GM21515 (cell line): Measurements from ENCODE around the gene MOB3A.

ENCODE experiments used
- ATAC-seq: cut with Tn5 transposase; IDR thresholded peaks from one replicate; pipeline ENCODE4 v1.9.1; 2021; ENCODE audit not compliant: unreplicated experiment

MOB3A gene

DNA sequence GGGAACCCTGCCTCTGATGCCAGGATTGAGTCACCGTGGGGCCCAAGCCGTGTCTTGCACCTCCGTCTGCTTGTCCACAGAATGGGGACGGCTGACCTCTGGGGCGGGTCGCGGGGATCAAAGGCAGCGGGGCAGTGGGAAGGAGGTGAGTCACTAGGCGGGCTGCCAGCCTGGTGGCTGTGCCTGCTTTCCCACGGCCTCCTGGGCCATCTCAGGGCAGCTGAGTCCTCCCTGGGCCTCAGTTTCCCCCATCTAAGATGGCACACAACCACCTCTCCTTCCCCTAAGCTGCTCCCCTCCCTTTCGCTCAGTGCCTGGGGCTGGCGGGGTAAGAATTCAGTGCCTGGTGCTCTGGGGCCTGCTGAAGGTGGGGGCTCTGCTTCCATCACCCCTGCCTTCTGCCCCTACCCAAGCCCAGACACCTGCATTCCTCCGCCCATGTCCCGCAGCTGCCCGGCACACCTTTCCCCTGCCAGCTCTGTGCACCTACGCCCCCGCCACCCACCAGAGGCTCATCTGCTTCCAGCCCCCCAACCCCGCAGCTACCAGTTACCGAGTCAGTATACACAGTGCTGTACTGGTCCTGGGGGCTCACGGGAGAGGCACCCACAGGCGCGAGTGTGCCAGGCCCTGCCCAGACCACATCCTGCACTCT, 48.5 kb downstream of the MOB3A start:
- ATAC-seq: no peak

DNA sequence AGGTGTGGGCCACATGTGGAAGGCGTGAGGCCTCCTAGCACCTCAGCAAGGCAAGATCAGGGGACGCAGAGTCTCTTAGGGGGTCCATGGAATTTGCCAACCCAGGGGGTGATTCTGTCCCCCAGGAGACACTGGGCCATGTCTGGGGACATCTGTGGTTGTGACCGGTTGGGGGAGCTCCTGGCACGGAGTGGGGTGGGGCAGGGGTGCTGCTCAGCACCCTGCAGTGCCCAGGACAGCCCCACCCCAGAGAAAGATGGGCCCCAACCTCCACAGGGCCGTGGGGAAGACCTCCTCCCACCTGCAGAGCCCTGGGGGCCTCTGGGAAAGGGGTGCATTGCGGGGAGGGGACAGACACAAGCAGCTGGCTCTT, 49.1 kb downstream of the MOB3A start:
- no peak for ATAC-seq

DNA sequence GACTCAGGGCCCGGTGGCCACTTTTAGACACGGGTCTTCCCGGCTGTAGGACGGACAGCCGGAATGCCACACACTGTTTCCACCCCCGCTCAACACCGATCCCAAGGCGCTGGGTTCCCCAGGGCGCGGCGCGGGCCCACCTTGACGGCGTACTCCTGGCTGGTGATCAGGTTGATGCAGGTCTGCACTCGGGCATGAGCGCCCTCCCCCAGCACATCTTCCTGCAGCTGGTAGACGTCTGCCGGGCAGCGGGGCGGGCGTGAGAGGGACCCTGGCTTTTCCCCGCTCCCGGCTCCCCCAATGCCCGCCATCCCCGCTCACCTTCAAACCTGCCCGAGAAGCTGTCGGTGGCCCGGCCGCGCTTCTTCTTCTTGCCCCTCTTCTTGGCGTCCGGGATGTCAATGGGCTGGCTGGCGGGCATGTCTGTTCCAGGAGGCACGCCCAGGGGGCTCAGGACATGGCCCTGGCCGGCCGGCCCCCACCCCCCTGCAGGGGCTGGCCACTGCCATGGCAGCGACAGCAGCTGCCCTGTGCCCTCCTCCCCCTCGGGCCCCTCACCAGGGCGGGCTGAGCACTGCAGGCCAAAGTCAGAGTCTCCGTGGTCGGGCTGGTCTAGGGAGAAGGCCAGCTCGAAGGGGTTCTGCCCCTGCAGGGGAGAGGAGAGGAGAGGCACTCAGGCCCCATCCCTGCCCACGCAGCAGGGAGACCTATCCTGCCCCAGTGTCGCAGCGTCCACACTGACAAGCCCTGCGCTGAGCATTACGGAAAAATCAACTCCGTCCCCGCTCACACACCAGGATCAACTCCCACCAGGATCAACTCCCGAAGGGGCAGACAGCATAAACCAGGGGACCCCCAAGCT, 49.8 kb downstream of the MOB3A start:
- ATAC-seq: no peak

DNA sequence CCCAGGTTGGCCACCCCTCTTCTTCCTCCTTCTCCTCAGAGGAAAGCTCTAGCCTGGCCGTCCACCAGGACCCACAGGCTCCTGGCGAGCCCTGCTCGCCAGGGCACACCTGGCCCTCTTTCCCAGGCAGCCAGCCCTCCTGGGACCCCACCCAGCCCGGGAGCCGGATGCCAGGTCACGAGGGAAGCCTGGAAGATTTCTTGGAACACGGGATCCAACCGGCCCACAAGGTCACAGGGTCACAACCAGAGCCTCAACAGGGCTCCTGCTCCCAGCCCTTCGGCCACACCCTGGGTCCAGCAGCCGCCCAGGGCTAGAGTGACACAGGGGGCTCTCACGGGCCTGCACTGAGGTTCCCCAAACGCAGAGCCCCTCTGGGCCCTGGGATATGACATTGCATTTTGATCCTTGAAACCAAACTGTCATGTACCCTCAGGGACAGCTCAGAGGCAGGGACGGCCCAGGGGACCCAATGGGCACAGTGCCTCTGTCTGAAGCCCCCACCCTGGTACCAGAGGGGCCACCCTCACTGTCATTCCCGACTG, 50.6 kb downstream of the MOB3A start:
- ATAC-seq: no peak

DNA sequence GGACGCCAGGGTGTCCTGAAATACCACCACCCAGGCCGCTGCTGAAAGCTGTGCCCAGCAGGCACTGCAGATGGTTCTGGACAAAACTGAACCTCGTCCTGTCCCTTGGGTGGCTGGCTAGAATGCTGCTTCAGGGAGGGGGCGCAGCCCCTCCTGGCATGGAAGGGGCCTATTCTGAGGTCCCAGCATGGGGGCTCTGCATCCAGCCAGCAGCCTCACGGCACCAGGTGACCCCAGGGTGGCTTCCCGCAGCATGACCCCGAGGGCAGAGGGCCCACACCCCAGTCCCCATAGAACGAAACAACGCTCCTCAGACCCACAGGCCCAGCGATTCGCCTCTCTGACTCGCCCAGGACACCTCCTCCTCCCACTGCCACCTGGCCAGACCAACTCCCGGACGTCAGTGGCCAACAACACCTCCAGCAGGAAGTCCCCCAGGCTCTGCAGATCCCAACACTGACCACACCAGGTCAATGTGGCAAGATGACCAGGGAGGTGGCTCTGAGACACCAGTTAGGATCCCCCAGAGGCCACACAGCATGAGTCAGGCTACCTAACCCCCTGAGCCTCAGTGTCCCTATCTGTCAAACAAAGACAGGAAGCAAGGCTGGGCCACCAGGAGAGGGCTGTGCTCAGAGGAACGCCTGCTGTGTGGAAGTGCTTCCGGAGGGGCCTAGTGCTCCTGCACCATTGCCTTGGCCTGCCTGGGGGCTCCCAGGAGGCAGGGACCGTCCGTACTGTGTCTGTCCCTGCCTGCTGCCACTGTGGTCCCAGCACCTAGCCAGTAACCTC, 51.2 kb downstream of the MOB3A start:
- no peak for ATAC-seq

DNA sequence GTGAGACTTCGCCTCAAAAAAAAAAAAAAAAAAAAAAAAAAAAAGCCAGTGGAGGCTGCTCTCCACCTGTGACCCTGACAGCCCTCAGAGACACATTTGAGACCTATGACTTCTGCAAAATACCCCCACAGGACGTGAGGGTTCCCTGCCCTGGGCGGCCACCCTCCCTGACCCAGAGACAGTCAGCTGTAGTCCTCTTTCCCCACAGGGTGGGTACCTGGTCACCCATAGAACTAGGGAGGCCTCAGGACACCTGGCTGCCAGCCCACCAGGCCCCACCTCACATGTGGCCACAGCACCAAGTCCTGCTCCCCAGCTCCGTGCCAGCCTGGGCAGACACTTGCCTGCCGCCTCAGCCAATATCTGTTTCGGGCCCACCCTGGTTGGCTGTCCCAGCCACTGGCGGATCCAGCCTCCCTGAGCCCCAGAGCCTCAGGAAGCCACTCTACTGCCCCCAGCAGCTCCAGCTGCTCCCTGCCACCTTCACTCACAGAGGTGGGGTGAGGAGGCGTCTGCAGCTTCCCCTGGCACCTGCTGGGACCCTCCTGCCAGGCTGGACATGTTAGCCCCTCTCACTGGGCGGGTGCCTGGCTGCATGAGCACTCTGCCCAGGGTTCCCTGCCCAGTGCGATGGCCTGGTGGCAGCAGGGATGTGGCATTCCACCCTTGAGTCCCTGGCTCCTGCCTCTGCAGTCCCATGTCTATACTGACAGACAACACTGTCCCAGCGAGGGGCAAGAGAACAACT, 52.0 kb downstream of the MOB3A start:
- ATAC-seq: no peak

DNA sequence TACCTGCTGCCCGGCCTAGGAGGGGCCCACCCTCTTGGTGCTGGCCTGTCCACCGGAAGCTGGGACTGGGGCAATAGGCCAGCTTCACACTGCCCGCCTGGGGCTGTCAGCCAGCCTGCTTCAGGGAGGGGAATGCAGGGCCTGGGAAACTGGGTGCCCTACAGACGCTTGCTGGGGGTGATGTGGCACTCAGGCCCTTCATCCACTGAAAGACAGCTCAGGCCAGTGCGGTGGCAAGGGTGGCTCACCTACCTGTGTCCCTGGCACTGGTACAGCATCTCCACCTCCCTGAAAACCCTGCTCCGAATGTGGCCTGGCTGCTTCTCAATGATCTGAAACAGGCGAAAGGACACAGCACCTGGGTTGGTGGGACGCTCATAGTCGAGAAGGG, 52.9 kb downstream of the MOB3A start:
- no peak for ATAC-seq

DNA sequence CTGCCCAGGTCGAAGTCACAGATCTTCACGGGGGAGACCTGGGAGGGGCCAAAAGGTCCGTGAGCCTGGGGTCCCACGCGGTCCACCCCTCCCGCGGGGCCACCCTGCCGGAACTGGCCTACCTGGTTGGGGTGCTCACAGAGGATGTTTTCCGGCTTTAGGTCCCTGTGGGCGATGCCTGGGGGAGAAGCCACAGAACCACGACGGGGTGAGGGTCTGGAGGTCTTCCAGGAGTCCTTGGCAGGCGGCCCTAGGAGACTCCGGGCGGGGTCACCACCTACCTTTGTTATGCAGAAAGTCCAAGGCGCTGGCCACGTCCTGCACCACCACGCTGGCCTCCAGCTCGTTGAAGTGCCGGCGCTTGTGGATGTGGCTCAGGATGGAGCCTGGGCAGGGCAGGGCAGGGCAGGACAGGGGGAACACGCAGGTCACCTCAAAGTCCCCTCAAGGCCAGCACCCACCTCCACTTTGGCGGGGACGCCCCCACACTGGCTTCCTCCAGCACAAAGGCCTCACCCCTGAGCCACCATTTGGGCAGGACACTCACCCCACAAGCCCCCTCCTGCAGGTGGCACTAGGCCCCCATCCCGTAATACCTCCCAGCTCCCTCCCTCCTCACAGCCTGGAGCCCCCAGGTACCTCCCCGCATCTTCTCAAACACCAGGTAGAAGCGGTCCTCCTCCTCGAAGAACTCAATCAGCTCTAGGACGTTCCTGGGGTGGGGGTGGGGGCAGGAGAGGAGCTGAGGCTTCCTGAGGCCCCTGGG, 53.5 kb downstream of the MOB3A start:
- no peak for ATAC-seq

DNA sequence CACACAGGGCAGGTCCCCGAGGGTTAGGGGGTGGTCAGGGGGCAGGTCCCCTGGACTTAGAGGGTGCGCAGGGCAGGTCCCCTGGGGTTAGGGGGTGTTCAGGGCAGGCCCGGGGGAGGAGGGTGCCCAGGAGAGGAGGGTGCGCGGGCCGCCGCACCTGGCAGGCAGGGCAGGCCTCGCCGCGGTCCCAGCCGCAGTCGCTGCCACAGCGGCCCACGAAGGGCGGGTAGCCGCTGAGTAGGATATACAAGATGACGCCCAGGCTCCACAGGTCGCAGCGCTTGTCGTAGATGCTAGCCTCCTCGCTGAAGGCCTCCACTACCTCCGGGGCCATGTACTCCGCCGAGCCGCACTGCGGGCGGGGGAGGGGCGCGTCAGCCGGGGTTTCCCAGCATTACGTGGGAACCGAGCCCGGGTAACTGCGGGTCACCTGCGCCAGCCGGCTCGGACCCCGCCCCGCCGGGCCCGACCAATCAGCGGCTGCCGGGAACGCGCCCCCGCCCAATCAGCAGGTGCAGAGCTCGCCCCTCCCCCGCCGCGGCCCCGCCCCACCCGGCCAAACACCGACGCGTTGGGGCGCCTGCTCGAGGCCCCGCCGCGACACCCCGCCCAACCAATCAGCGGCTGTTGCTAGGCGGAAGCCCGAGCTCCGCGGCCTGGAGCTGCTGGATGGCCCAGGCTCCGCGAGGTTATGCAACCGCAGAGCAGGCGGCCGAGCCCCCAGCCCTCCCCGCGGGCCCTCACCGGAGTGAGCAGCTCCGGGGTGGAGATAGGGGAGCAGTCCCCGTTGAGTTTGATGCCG, 54.2 kb downstream of the MOB3A start:
- peak; percentile 61 for ATAC-seq

DNA sequence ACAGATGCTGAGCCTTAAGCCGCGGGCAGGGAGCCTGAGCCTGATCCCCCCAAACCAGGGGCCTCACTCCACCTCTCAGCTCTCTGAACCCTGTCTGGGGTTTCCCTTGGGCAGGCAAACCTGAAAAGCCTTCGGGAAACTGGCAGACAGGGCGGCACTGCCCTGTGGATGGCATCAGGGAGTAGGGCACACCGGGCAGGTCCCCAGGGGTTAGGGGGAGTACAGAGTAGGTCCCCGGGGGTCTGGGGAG, 54.8 kb downstream of the MOB3A start:
- ATAC-seq: no peak

DNA sequence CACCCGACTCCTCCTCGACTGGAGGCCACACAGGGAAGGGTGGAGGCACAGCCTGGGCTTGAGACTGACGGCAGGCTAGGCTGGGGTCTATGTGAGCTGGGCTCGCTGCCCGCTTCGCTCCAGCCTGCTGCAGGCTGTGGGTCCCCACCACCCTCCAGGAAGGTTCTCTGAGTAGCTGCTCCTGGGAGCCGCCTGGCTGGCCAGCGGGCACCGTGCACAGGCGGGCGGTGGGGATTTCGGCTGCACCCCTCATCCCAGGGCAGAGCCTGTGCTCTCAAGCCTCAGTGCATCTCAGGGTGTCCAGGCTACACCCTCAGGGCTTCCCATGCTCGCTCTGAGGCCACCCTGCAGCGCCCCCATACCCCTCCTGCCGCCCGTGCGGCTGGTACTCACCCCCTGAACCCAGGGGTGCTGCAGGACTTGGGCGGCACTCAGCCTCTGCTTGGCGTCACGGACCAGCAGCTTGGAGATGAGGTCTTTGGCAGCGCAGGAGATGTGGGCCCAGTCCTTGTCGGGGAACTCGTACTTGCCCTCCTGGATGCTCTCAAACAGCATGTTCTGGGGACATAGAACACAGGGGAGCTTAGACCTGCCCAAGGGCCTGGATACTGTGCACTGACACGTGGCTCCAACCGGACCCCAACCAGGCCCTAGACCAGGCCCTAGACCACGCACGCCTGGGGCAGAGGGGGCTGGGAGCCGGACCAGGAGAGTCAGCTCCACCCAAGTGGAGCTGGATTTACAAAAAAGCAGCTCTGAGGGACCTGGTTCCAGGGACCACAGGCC, 55.3 kb downstream of the MOB3A start:
- ATAC-seq: no peak

DNA sequence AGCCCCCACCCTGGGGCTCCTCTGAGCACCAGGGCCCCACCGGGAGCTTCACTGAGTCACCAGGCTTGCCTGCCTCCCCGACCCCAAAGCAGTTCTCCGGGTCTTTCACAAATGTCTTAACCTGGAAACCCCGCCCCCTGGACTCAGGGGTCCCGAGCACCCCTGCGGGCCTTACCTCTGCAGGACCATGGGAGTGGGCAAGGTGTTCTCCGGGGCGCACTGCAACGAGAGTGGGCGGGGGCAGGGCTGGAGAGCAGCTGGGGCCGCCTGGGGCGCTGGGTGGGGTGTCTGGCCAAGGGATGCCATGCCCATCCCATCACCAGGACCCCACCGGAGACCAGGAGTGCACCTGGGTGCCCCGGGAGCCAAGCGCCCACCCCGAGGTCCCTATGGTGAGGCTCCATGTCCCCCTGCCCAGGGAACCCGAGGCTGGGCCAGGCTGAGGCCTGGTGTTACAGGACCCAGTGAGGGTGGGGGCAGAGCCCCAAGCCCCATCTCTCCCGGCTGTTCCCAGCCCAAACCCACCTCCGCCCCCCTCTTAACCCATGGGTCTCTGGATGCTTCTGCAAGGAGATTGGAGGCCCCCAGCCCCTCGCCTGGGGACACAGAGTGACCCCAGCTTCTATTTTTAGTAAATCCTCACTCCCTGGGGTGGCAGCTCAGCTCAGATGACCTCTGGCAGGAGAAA, 56.0 kb downstream of the MOB3A start:
- ATAC-seq: no peak

DNA sequence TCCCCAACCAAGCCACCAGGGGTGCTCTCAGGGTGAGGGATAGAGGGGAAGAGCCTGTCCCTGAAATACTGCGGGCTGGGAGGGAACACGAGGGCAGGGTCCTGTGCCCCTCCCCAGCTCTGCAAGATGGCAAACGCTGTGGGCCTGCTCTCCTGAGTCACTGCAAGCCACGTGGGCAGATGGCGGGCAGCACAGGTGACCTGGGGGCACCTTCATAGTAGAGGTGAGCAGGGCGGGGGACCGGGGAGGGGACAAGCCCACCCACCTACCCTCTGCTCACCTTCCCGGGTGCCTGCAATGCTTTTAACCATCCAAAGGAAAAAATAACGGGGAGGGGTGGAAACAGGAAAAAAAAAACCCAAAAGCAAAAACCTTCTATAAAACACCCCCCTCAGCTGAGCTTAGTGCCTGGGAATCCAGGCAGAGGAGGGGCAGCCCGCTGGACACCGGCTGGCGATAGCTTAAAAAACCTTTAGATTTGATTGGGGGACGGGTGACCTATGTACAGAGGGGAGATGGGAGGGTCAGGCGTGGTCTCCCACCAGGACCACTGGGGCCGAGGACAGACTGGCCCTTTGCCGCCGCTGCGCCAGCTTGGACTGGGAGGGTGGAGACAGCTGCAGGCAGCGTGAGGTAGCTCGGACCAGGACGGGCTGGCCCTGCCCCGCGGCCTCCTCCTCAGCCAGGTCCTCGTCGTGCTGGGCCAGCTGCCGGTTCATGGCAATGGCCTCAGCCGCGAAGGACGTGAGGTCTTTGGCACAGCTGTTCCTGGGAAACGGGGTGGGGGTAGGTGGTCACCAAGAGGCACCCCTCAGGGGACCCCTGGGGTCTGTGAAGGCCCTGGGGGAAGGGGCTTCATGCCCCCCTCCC, 56.8 kb downstream of the MOB3A start:
- ATAC-seq: no peak

DNA sequence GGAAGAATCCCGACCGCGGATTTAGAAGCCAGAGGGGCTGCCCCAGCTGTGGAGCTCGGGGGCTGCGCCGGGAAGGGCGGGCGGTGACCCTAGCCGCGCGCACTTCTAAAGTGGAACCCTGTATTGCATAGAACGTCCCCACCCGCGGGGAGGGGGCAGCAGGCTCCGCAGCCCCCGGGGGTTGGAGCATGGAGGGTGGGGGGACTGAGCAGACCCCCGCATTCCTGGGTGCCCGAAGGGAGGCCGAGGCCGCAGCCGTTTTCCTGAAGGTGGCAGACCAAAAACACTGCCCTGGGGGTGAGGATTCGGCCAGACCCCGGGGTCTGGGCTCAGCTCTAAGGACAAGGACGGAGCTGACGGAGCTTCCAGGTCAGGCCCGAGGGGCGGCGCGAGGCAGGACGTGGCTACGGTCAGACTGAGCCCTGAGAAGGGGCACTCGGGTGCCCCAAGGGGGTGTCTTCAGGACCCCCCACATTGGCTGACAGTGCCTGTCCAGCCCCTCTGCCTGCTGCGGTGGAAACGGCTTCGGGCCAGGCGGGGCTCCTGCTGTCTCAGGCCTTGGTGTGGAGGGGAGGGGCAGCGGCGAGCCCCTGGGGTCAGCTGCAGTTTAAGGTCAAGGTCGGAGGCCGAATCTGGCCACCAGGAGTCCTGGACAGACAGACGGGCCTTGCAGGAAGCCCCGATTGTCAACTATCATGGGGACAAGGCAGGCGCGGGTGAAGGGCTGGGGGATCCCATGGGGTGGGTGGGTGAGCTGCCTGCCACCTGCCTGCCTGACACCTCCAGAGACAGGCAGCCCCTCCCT, 57.6 kb downstream of the MOB3A start:
- no peak for ATAC-seq

DNA sequence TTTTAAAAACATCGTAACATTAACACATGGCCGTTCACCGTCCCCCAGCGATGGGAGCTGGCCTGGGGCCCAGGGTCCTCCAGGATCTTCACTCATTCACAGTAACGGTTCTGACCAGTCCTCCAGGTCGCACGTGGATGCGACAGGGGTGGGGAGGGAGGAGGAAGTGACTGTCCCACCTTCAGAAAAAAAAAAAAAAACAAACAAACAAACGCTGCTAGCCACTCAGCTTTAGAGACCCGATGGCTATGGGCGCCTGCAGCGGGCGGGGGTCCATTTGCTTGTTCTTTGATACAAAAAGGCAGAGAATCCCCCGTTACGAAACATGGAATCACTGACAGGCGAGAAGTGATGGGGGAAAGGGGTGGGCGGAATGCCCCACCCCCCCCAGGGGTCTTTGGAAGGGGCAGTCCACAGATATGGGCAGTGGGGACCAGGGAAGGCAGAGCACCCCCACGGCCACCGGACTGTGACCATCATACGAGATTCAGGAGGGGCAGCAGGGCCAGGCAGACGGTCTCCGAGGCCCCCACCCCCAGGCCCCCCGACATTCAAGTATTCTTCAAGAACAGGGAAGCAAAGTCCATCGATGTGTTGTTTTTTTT, 58.4 kb downstream of the MOB3A start:
- ATAC-seq: no peak

DNA sequence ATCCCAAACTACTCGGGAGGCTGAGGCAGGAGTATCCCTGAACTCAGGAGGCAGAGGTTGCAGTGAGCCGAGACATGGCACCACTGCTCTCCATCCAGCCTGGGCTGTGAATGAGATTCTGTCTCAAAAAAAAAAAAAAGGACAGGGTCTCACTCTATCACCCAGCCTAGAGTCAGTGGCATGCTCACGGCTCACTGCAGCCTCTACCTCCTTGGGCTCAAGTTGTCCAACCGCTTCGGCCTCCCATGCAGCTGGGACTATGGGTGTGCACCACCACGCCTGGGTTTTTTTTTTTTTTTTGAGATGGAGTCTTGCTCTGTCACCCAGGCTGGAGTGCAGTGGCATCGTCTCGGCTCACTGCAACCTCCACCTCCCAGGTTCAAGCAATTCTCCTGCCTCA, 59.7 kb downstream of the MOB3A start:
- no peak for ATAC-seq
